Keratinocyte (primary cell): Measurements from ENCODE around the gene BCO1.

Source experiments
- CTCF ChIP-seq, 3 experiments: IDR thresholded peaks in 1 of 3; conservative IDR thresholded peaks in 1 of 3; optimal IDR thresholded peaks in 1 of 3; 2 replicates in 2 of 3; 3 replicates in 1 of 3; pipeline versions ENCODE3 to v1.5.1; 2011; ENCODE audit warnings: low read length in 3 of 3, mild to moderate bottlenecking in 3 of 3, moderate library complexity in 2 of 3, control low read depth in 1 of 3, inconsistent platforms in 1 of 3; ENCODE audit not compliant: insufficient read depth in 2 of 3; ENCODE audit errors: extremely low read depth in 1 of 3
- EZH2 ChIP-seq: IDR thresholded peaks from one replicate; pipeline ENCODE4 v1.6.1; 2012; ENCODE audit warnings: inconsistent platforms, mild to moderate bottlenecking, low read length, moderate library complexity

- no peak for TF ChIP-seq CTCF (optimal IDR thresholded peaks at IDR 0.05 in 1 of 3, IDR thresholded peaks at IDR 0.05 in 1 of 3, conservative IDR thresholded peaks at IDR 0.05 in 1 of 3; ENCODE audit: extremely low read depth in 1 of 3, insufficient read depth in 2 of 3, low read length in 3 of 3)
- no peak for TF ChIP-seq EZH2
Measured at GRCh38 chr16:81264386-81264785, 25.9 kb downstream of the BCO1 start.
